ENCODE results near the gene DCLRE1B.

DNA sequence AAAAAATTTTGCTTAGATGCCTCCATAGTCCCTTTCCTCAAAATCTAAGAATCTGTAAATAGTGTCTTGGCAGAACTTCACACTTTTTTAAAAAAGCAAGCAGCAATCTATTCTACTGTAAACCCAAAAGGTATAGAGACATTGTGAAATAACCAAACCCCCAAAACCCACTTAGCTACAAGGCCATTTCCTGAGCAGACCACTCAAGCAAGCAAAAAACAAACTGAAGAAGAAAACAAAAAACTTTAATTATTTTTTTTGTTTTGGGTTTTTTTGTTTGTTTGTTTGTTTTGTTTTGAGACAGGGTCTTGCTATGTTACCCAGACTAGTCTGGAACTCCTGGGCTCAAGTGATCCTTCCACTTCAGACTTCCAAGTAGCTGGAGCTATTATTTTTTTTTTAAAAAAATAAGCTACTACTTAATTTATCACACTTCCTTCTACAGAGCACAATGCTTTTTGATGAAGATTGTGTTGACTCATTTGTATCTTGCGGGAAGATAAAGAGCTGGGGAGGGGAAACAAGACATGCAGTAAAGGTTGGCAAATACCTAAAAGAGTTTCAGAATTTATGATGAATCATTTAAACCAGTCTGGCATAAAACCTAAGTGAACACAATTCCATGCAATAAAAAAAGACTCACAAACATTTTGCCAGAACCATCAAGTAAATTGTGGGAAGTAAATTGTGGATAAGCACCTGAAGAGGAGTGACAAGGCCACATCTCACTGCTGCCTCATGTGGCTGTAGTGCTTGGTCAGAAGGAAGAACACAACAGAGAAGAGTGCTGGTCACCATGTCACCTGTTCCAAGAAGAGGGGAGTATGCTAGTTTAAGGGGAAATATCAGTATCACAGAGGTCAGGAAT, 30.9 kb upstream of the DCLRE1B start:
- TF ChIP-seq, protein P1, sequence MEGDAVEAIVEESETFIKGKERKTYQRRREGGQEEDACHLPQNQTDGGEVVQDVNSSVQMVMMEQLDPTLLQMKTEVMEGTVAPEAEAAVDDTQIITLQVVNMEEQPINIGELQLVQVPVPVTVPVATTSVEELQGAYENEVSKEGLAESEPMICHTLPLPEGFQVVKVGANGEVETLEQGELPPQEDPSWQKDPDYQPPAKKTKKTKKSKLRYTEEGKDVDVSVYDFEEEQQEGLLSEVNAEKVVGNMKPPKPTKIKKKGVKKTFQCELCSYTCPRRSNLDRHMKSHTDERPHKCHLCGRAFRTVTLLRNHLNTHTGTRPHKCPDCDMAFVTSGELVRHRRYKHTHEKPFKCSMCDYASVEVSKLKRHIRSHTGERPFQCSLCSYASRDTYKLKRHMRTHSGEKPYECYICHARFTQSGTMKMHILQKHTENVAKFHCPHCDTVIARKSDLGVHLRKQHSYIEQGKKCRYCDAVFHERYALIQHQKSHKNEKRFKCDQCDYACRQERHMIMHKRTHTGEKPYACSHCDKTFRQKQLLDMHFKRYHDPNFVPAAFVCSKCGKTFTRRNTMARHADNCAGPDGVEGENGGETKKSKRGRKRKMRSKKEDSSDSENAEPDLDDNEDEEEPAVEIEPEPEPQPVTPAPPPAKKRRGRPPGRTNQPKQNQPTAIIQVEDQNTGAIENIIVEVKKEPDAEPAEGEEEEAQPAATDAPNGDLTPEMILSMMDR (IDR thresholded peaks at IDR 0.05 in 4 of 5, conservative IDR thresholded peaks at IDR 0.05 in 1 of 5), result no peak
- TF ChIP-seq POLR2A (IDR thresholded peaks at IDR 0.05), result no peak
